Kidney glomerular epithelial cell (primary cell): ENCODE measurements around the gene PRAC2.
A peak's percentile ranks its signal among the peaks of the same experiment; 100 is the strongest.
"Not testable (repeated sequence)": the region's sequence is repeated elsewhere in the genome, so short reads cannot be mapped to it uniquely, and the experiment has no call there.

ENCODE experiments used
- DNase-seq: peaks from one replicate; lab custom pipeline; 2025; lab: John Stamatoyannopoulos, UW

PRAC2 gene

GRCh38 chr17:48722915-48723422 lies at the start of gene PRAC2:
Gene PRAC2, plus strand, starts transcription at chr17:48723185. Its CDS starts 1,226 bp downstream, at chr17:48724411.
- DNase-seq, result no peak

DNA sequence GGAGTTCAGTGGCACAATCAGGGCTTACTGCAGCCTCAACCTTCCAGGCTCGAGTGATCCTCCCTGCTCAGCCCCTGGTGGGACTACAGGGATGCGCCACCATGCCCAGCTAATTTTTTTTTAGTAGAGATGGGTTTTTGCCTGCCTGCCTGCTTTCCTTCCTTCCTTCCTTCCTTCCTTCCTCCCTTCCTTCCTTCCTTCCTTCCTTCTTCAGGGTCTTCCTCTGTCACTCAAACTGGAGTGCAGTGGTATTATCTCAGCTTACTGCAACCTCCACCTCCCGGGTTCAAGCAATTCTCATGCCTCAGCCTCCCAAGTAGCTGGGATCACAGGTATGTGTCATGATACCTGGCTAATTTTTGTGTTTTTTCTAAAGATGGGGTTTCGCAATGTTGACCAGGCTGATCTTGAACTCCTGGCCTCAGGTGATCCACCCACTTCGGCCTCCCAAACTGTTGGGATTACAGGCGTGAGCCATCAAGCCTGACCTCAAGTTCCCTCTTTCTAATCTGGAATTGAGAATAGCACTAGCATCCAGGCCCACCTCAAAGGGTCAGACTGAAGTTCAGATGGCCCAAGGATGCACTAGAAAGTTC lies 45.9 kb upstream of the PRAC2 start:
- no peak for DNase-seq

DNA sequence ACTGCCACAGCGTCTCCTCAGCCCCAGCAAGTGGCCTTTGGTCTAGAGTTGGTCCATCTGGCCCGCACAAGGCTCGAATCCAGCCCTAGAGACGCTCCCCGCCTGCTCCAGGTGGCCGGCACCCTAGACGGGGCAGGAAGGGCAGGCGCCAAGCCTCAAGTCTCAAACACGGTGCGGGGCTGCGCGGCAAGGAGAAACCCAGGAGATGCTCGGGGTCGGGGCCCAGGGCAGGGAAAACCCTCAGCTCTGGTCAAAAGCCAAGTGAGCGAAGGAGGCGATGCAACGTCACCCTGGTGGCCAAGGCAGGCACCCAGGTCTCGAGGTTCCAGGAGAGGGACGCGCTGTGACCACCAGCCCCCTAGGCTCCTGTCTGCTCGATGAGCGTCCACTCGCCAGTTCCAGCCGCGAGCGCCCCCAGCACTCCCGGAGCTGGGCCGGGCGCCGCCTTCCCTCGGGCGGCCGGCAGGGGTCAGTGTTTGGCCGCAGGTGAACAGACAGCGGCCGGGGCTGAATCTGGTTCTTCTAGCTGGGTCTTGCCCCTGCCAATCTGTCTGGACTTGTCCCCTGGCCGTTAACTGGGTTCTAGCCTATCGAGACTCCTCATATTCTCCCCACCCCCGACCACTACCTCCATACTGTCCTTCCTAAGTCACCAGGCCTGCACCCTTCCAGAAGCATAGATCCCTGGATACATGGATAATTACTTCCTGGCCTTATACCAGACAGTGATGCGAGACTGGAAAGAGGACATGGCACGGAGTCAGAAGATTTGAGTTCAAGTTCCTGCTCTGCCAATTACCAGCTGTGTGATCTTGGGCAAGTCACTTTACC lies 44.6 kb upstream of the PRAC2 start:
- DNase-seq, result peak; percentile 29

- DNase-seq, result no peak
Measured at GRCh38 chr17:48679385-48680096, 43.4 kb upstream of the PRAC2 start.

DNA sequence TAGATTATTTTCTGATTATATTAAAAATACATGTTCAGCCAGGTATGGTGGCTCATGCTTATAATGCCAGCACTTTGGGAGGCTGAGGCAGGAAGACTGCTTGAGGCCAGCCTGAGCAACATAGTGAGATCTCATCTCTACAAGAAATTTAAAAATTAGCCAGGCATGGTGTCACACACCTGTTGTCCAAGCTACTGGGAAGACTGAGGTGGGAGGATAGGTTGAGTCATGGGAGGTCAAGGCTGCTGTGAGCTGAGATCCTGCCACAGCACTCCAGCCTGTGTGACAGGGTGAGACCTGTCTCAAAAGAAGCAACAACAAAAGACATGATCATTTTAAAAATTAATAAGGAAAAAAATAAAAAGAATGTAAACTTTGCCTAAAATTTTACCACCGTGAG lies 41.4 kb upstream of the PRAC2 start:
- no peak for DNase-seq

GRCh38 chr17:48690655-48691054 lies 32.3 kb upstream of the PRAC2 start:
- no peak for DNase-seq

- DNase-seq, result no peak
Measured at GRCh38 chr17:48692049-48692448, 30.9 kb upstream of the PRAC2 start.

DNA sequence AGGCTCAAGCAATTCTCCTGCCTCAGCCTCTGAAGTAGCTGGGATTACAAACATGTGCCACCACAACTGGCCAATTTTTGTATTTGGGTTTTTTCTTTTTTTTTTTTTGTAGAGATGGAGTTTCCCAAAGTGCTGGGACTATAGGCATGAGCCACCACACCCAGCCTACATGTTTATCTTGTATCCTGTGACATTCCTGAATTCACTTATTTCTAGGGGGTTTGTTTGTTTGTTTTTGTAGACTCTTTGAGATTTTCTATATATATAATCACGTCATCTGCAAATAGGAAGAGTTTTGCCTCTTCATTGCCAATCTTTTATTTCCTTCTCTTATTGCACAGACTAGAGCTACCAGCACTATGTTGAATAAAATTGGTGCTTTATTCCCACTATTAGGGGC lies 29.8 kb upstream of the PRAC2 start:
- DNase-seq, result no peak

DNA sequence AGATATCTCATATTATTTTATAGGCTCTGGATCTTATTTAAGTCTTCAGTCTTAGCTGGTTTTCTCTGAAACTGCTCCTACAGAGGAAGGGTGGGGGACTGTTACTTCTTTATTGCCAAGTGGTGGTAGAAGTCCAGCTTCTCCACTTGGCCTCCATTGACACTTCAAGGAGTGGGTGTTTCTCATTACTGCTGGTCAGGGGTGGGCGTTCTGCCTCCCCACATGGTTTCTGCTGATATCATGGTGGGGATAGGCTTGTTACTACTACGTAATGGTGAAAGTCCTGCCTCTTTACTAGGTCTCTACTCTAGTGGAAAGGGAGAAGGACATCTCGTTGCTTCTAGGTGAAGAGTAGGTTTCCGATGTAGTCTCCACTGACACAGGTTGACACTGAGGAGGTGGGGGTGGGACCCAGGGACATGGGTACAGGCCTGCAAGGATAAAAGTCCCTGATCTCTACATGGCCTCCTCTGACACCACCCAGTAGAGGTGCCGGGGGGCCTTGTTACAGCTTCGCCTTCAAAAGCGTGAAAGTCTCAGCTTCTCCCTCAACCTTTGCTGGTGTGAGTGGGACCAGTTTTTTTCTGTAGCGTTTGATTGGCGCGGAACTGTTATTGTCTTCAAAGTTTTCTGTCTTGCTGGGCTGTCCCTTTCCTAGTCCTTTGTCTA lies 21.0 kb upstream of the PRAC2 start:
- DNase-seq, result no peak

DNA sequence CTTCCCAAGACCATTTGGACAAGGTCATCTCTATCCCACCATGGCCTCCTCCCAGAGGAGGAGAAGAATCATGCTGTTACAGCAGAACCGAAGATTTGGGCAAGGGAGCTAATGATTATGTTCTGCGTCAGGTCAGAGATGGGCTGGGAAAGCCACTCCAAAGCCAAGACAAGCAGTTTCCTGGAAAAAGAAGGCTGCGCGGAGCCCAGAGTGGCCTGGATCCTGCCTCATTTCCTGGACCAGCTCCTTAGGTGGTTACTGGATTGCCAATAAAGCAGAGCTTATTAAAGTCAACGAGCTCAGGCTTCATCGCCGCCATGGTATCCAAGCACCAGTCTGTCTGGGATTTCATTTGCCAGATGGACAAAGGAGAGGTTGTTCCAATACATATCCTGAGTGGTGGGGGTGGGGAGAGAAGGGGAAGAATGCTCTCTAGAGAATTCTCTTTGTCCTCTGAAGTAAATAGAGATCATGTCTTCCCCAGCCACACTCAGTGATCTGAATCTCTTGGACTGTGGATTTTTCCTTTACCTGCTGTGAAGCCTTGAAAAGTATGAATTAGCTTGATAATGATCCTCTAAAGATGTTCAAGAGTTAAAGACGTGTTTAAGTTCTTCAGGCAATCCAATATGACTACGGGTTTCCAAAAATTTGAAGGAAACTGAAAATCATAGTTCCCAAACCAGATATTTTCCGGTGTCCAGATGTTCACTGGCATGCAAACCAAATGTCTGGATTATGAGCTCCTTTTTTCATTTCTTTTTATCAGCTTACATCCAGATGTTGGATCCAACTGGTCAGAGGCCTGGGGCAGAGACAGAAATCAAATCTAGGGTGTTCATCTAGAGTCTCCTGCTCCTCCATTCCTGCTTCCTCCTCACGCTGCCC lies 18.4 kb upstream of the PRAC2 start:
- DNase-seq, result no peak

DNA sequence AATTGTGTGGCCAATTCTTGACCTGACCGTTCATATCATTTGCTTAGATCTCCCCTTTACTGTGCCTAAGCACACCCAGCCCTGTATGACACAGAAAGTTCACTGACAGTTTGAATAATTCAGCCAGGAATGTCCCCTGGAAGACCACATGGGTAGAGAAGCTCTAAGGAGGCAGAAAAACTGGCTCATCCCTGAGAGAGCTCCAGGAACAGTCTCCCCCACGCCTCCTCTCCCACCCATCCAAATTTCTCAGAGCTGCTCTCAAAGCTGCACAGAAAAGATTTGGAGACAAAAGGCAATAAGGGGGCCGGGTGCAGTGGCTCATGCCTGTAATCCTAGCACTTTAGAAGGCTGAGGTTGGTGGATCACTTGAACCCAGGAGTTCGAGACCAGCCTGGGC lies 11.9 kb upstream of the PRAC2 start:
- no peak for DNase-seq

DNA sequence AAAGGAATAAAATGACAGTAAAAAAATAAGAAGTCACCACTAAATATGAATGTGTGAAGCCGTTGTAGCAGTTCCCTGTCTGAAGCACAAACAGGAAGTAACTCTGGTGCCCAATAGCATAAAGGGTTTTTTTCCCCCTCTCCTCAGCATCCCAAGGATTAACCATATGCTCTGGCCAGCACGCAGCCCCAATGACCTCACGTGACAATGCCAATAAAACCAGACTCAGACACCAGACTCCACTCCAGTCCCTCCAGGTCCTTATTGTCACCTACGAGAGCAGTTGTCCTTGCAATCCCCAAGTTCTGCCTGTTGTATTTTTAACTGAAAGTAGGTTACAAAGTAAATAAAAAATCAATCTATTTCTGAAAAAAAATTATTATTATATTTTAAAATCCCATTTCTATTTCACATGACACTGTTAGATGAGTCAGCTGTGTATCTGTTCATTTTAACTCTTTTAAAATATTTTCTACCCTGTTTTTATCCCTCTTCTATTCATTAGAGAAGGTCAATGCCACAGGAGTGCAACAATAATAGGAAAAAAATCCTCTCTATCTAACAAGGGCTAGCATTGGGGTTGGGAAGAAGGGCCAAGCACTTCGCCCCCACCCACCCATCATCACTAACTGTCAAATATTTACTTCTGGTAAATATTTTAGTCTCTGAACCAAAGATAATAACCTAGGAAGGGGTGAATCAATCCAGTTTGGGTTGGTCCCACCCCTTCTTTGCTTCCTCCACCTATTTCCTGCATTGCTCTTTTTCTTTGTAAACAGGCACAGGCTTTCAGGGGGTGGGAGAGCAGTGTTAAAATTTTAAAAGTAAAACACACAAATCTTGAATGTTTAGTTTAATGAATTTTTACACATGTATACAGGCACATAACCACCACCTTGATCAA lies 7.2 kb upstream of the PRAC2 start:
- DNase-seq, result no peak

DNA sequence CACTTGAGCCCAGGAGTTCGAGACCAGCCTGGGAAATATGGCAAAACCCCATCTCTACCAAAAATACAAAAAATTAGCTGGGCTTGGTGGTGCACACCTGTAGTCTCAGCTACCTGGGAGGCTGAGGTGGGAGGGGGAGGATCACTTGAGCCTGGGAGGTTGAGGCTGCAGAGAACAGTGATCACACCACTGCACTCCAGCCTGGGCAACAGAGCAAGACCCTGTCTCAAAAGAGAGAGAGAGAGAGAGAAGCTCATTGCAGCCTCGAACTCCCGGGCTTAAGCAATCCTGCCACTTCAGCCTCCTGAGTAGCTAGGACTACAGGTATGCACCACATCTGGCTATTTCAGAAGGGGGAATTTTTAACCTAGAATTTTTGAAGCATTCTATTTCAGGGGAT lies 6.4 kb upstream of the PRAC2 start:
- not testable (repeated sequence) for DNase-seq

GRCh38 chr17:48717367-48718226 lies 5.4 kb upstream of the PRAC2 start:
- no peak for DNase-seq

GRCh38 chr17:48718227-48718760 lies 4.7 kb upstream of the PRAC2 start:
- DNase-seq, result no peak

- no peak for DNase-seq
Measured at GRCh38 chr17:48718761-48719641, 4.0 kb upstream of the PRAC2 start.

DNA sequence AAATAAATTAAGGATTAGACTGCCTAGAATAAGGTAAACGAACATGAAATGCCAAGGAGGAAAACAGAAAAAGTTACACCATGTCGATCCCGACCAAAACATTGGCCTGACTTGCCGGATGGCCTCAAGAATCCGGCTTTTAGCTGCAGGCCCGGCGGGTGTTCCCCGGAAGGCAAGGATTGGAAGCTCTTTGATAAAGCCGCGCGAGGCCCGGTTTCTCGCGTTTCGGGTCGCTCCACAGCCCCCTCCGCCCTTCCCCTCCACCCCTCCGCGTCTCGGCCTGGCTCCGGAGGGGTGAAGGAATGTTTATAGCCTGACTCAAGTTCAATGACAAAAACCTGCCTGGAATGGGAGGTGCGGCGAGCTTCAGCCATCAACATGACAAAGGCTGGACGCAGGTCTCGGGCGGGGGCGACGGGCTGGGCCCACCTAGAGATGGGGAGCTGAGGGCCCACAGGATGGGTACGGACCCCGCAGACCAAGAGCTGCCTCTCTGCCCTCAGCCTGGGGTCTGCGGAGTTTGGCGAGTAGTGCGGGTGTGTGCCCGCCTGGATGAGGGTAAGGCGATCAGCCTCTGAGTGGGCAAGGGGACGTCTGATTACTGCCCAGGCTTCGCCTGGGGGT lies 3.2 kb upstream of the PRAC2 start:
- no peak for DNase-seq
